Osteoblast (primary cell): ENCODE data around the gene GRAMD1B. TPM values are rescaled to one million over a fixed set of nuclear protein-coding genes. Genes with fewer than 3 reads are reported as not detected.

Experiments used
- DNase-seq: peaks from one replicate; pipeline ENCODE4 v3.0.0; 2011; ENCODE audit warnings: low spot score, mixed read lengths; ENCODE audit not compliant: insufficient read length; ENCODE audit errors: missing footprints
- H2AFZ ChIP-seq: 2 replicates; pipeline ENCODE4 v1.6.0; 2011; ENCODE audit warnings: mild to moderate bottlenecking, low read length
- H3K27ac ChIP-seq: 2 replicates; pipeline ENCODE4 v1.5.1; 2011; ENCODE audit warnings: mild to moderate bottlenecking, low read depth, low read length, moderate library complexity
- H3K27me3 ChIP-seq: 2 replicates; pipeline ENCODE4 v1.6.0; 2012; ENCODE audit warnings: mild to moderate bottlenecking, control low read depth, inconsistent platforms, low read length, moderate library complexity; ENCODE audit not compliant: insufficient read depth
- H3K36me3 ChIP-seq: 2 replicates; pipeline ENCODE4 v1.5.1; 2011; ENCODE audit warnings: mild to moderate bottlenecking, low read length, control low read depth, moderate library complexity; ENCODE audit not compliant: insufficient read depth
- H3K4me1 ChIP-seq: 2 replicates; pipeline ENCODE4 v1.5.1; 2011; ENCODE audit warnings: mild to moderate bottlenecking, low read length, control low read depth, moderate library complexity; ENCODE audit not compliant: insufficient read depth
- H3K4me2 ChIP-seq: 2 replicates; pipeline ENCODE4 v1.6.0; 2011; ENCODE audit warnings: mild to moderate bottlenecking, low read length; ENCODE audit not compliant: insufficient read depth
- H3K4me3 ChIP-seq: fragments of 200-600 bp; sonication (generic); 3 replicates; pipeline ENCODE4 v1.5.1; 2012; ENCODE audit warnings: mild to moderate bottlenecking, low read length, inconsistent platforms; ENCODE audit not compliant: insufficient read depth
- H3K79me2 ChIP-seq: 2 replicates; pipeline ENCODE4 v1.6.0; 2012; ENCODE audit warnings: mild to moderate bottlenecking, low read length, control low read depth, inconsistent platforms; ENCODE audit not compliant: insufficient read depth
- H3K9me3 ChIP-seq: 2 replicates; pipeline ENCODE4 v1.5.1; 2011; ENCODE audit warnings: low read depth, low read length, control low read depth
- H4K20me1 ChIP-seq: 2 replicates; pipeline ENCODE4 v1.6.0; 2012; ENCODE audit warnings: mild to moderate bottlenecking, low read length, control low read depth; ENCODE audit not compliant: insufficient read depth
- CTCF ChIP-seq: IDR thresholded peaks from 2 replicates; pipeline ENCODE4 v1.5.1; 2011; ENCODE audit warnings: mild to moderate bottlenecking, low read depth, low read length, moderate library complexity; ENCODE audit errors: extremely low read depth
- total RNA-seq: library from RNA; depleted of rRNA; stranded (reverse); fragments of >200 nt; gene quantifications from 2 replicates; pipeline ENCODE4 v1.2.3, GENCODE V29; 2012

GRAMD1B gene
- total RNA-seq, 1 donor = 15.2 TPM

GRCh38 chr11:123590296-123590912 lies 160.3 kb downstream of the GRAMD1B start:
- peaks cover 6% of the 10 kb centered on the region for H3K36me3 ChIP-seq
- H2AFZ ChIP-seq = no peak overlapping the region

DNA sequence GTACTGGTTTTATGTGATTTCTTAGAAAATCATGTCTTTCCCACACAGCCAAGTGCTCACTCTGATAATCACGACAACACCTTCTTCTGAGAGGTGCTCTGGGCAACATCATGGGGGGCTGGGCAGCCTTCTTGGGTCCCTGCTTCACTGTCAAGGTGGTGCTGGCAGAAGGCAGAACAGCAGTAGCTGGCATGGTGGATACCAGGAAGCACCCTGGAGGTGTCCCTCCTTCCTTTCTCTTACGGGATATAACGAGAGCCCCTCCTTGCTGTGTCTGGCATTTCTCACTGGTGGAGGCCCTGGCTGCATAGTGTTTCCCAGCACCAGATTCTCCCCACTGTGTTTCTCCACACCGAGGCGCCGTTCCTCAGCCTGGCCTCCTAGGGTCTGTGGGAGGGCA lies 163.5 kb downstream of the GRAMD1B start:
- no peak for TF ChIP-seq CTCF
- Histone ChIP-seq H4K20me1 (peaks cover 19% of the 10 kb centered on the region), H3K4me1 (peaks cover 22% of the 10 kb centered on the region), H3K27me3 (no peaks in the 10 kb centered on the region), H3K4me2 (no peak overlapping the region), H3K9me3 (no peaks in the 10 kb centered on the region), H3K27ac (no peak overlapping the region), H3K36me3 (peaks cover 16% of the 10 kb centered on the region), H2AFZ (no peak overlapping the region), H3K79me2 (no peaks in the 10 kb centered on the region), H3K4me3 (no peak overlapping the region)
- DNase-seq = no peak

More at GRCh38 chr11:123590296-123590912, 160.3 kb downstream of the GRAMD1B start:
- Histone ChIP-seq H3K79me2 (no peaks in the 10 kb centered on the region), H3K9me3 (no peaks in the 10 kb centered on the region), H3K4me1 (peaks cover 22% of the 10 kb centered on the region), H3K4me2 (no peak overlapping the region), H4K20me1 (peaks cover 26% of the 10 kb centered on the region), H3K4me3 (no peak overlapping the region), H3K27me3 (no peaks in the 10 kb centered on the region), H3K27ac (no peak overlapping the region)
- TF ChIP-seq CTCF = no peak
- peak; percentile 98 for DNase-seq

- peaks cover 14% of the 10 kb centered on the region for H3K36me3 ChIP-seq
- peaks cover 18% of the 10 kb centered on the region for H4K20me1 ChIP-seq
- no peak overlapping the region for H3K4me2 ChIP-seq
- no peak overlapping the region for H3K4me3 ChIP-seq
- H2AFZ ChIP-seq = no peak overlapping the region
- H3K4me1 ChIP-seq = peaks cover 22% of the 10 kb centered on the region
- no peaks in the 10 kb centered on the region for H3K9me3 ChIP-seq
- no peaks in the 10 kb centered on the region for H3K79me2 ChIP-seq
- no peak for DNase-seq
- no peak overlapping the region for H3K27ac ChIP-seq
- no peaks in the 10 kb centered on the region for H3K27me3 ChIP-seq
- no peak for TF ChIP-seq CTCF
Measured at GRCh38 chr11:123594188-123594901, 164.3 kb downstream of the GRAMD1B start.

DNA sequence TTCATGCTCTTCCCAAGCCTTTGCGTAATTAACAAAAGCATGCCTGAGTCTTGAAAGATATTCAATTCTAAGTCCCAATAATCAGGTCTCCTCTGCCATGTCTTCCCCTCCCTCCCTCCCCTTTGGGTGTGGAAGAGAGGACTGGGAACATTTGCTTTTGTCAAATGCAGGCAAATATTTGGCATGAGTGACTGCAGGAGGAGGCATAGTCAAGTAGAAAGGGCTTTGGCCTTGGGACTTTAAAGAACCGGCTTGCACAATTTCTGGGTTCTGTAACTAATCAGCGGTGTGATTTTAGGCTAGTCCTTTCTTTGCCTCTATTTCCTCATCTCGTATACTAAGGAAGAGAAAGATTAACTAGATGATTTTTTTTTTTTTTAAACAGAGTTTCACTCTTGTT lies 164.9 kb downstream of the GRAMD1B start:
- Histone ChIP-seq H3K36me3 (peaks cover 14% of the 10 kb centered on the region), H3K9me3 (no peaks in the 10 kb centered on the region), H4K20me1 (peaks cover 18% of the 10 kb centered on the region), H3K79me2 (no peaks in the 10 kb centered on the region), H3K4me1 (peaks cover 18% of the 10 kb centered on the region), H3K27me3 (no peaks in the 10 kb centered on the region), H3K27ac (no peak overlapping the region), H3K4me2 (no peak overlapping the region), H2AFZ (no peak overlapping the region), H3K4me3 (no peak overlapping the region)
- no peak for DNase-seq
- no peak for TF ChIP-seq CTCF
